ENCODE results near the gene MAGOH. TPM values are rescaled to one million over a fixed set of nuclear protein-coding genes. Genes with fewer than 3 reads are reported as not detected.

MAGOH gene
- total RNA-seq, 2 donors from 2014 or later, result 23.0 to 36.1 TPM

DNA sequence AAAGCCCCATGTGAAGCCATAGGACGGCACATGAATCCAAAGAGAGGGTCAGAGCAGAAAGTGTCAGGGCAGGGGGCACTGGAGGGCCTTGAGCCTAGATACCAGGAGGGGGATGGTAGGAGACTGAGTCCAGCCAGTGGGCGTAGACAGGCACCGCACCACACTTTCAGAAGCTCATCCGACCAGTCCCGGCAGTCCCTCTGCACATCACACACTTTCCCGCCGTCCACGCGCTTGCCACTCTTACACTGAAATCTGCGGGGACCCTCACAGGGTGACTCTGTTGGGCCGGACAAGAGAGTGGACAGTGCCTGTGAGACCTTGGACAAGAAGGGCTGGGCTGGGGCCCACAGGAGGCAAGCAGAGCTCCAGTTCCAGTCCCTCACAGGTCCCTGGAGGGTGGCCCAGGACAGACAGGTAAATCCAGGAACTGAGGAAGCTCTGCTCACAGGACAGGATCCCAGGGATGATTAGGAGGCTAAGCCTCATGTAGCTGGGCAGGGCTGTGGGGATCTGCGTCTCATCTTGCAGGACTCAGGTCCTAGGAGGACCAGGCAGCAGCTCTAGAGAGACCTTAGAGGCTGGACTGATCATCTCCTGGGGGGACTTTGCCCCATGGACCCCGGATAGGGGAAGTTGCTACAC, 36.3 kb upstream of the MAGOH start:
- intact Hi-C loops (cut with DNase I), result no loop called here
- Histone ChIP-seq H3K4me3 (no peak overlapping the region), H3K36me3 (no peaks in the 10 kb centered on the region), H3K27me3 (replicated peaks; ENCODE audit: insufficient read depth) (no peaks in the 10 kb centered on the region), H3K9me3 (no peaks in the 10 kb centered on the region), H3K27ac (no peak overlapping the region), H3K4me1 (replicated peaks) (no peaks in the 10 kb centered on the region)
- no peak for DNase-seq (ENCODE audit: low spot score)
- TF ChIP-seq POLR2AphosphoS5 (IDR thresholded peaks at IDR 0.05), result no peak
- no peak for TF ChIP-seq POLR2A (IDR thresholded peaks at IDR 0.05)
- no peak for TF ChIP-seq CTCF (IDR thresholded peaks at IDR 0.05)
- 93% methylated on average over 13 of the region's 13 CpGs for WGBS

DNA sequence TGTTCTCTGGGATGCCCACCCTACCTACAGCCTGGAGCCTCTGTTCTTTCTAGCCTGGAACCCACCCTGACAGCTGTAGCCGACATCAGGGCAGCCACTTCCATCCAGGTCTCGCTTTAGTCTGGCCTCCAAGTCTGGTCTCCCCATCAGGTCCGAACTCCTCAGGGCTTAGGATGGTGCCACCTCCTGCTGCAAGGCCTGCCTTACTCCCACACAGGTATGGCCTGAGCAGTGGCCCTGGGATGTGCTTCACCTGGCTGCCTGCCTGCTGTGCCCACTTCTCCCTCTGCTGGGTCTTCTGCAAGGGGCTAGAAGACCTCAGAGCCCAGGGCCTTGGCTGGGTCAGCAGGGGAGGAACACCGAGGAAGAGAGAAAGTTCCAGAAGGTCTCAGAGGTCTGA, 35.7 kb upstream of the MAGOH start:
- no peaks in the 10 kb centered on the region for H3K27me3 ChIP-seq (replicated peaks; ENCODE audit: insufficient read depth)

DNA sequence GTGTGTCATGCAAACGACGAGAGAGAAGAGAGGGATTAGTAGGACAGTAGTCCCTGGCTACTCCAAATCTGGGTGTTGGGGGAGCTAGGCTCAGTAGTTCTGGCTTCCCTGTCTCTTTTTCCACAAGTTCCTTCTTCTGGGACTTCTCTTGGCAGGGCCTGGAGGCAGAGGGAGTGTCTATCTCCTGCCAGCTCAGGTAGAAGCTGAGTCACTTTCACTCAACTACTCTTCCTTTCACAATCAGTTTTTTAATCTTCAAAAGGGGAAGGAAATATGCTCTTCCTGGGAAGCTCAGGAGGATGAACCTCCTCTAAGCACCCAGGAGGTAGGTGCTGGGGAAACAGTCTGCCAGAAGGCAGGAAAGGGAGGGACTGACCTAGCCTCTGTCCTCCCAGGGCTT, 35.2 kb upstream of the MAGOH start:
- no peaks in the 10 kb centered on the region for H3K36me3 ChIP-seq
- no peak for DNase-seq (ENCODE audit: low spot score)
- H3K9me3 ChIP-seq, result no peaks in the 10 kb centered on the region
- H3K27ac ChIP-seq, result no peak overlapping the region
- no peaks in the 10 kb centered on the region for H3K4me1 ChIP-seq (replicated peaks)
- TF ChIP-seq POLR2AphosphoS5 (IDR thresholded peaks at IDR 0.05), result no peak
- no peak for TF ChIP-seq POLR2A (IDR thresholded peaks at IDR 0.05)
- TF ChIP-seq CTCF (IDR thresholded peaks at IDR 0.05), result no peak
- 83% methylated on average over 2 of the region's 2 CpGs for WGBS
- intact Hi-C loops (cut with DNase I), result no loop called here
- H3K4me3 ChIP-seq, result no peak overlapping the region
- no peaks in the 10 kb centered on the region for H3K27me3 ChIP-seq (replicated peaks; ENCODE audit: insufficient read depth)

More for the DNA sequence above, 35.7 kb upstream of the MAGOH start:
- H3K36me3 ChIP-seq, result no peaks in the 10 kb centered on the region
- no peaks in the 10 kb centered on the region for H3K4me1 ChIP-seq (replicated peaks)
- TF ChIP-seq POLR2AphosphoS5 (IDR thresholded peaks at IDR 0.05) (no peak), POLR2A (IDR thresholded peaks at IDR 0.05) (no peak), CTCF (IDR thresholded peaks at IDR 0.05) (no peak)
- no peak overlapping the region for H3K4me3 ChIP-seq
- DNase-seq (ENCODE audit: low spot score), result no peak
- intact Hi-C loops (cut with DNase I), result no loop called here
- 93% methylated on average over 4 of the region's 4 CpGs for WGBS
- H3K27ac ChIP-seq, result no peak overlapping the region
- H3K9me3 ChIP-seq, result no peaks in the 10 kb centered on the region

GRCh38 chr1:53272349-53272748, 34.0 kb upstream of the MAGOH start:
- no peaks in the 10 kb centered on the region for H3K36me3 ChIP-seq
- no peaks in the 10 kb centered on the region for H3K27me3 ChIP-seq (replicated peaks; ENCODE audit: insufficient read depth)
- no peaks in the 10 kb centered on the region for H3K4me1 ChIP-seq (replicated peaks)
- WGBS, result 93% methylated on average over 4 of the region's 4 CpGs
- TF ChIP-seq POLR2A (IDR thresholded peaks at IDR 0.05) (no peak), POLR2AphosphoS5 (IDR thresholded peaks at IDR 0.05) (no peak), CTCF (IDR thresholded peaks at IDR 0.05) (no peak)
- no peak overlapping the region for H3K4me3 ChIP-seq
- DNase-seq (ENCODE audit: low spot score), result no peak
- H3K9me3 ChIP-seq, result no peaks in the 10 kb centered on the region
- intact Hi-C loops (cut with DNase I), result no loop called here
- no peak overlapping the region for H3K27ac ChIP-seq

GRCh38 chr1:53271446-53272090, 33.2 kb upstream of the MAGOH start:
- Histone ChIP-seq H3K4me1 (replicated peaks) (no peaks in the 10 kb centered on the region), H3K27ac (no peak overlapping the region), H3K27me3 (replicated peaks; ENCODE audit: insufficient read depth) (no peaks in the 10 kb centered on the region), H3K4me3 (no peak overlapping the region), H3K36me3 (no peaks in the 10 kb centered on the region), H3K9me3 (no peaks in the 10 kb centered on the region)
- DNase-seq (ENCODE audit: low spot score), result no peak
- TF ChIP-seq POLR2A (IDR thresholded peaks at IDR 0.05) (no peak), CTCF (IDR thresholded peaks at IDR 0.05) (no peak), POLR2AphosphoS5 (IDR thresholded peaks at IDR 0.05) (no peak)
- intact Hi-C loops (cut with DNase I), result no loop called here
- 98% methylated on average over 5 of the region's 5 CpGs for WGBS
